HG03135 (cell line): Measurements from ENCODE around the gene RFTN1.

Experiments used
- ATAC-seq: cut with Tn5 transposase; IDR thresholded peaks from one replicate; pipeline ENCODE4 v1.9.1; 2021; ENCODE audit warnings: mild to moderate bottlenecking, moderate library complexity; ENCODE audit not compliant: unreplicated experiment

Gene RFTN1

DNA sequence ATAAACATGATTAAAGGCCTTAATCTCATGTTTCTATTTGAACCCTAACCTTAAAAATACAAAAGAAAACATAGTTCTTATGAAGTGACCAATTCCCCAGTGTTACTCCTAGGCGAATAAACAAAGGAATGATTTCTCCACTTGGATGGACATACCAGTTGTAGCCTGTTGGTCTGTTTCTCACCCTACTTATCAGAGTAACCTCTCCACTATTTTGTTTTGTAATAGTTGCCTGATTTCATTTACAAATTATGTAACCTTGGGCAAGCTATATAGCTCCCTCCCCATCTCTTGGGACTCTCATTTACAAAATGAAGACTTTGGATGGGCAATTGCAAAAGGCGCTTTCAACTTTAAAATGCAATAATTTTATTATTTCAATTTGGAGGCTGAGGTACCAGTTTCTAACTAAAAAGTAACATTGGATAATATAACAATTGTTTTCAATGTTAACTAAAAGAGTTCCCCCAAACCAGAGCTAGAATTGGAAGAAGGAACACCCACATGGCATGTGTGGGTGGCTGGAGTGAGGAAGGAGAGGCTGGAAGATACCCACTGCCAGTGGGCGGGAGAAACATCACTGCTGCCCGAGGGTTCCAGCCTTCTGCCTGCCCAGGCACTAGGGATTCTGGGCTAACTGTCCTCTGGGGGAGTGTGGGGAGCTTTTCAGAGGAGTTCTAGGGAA, 74.2 kb downstream of the RFTN1 start:
- ATAC-seq = no peak

DNA sequence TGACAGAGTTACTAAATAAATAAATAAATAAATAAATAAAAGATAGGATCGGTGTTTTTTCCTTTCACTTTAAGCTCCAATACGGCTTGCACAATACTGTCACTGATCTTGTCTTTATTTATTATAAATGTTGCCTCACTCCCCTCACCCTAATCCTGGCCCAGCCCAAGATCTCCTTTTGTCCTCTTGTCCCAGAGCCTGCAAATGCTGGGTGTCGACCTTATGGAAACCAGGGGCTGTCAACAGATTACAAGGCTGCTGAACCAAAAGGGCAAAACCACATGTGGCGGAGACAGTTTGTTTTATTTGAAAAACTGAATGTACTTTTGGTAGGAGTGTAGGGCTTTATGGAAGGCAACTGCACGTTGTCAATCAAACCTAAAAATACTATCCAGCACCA, 75.9 kb downstream of the RFTN1 start:
- no peak for ATAC-seq

DNA sequence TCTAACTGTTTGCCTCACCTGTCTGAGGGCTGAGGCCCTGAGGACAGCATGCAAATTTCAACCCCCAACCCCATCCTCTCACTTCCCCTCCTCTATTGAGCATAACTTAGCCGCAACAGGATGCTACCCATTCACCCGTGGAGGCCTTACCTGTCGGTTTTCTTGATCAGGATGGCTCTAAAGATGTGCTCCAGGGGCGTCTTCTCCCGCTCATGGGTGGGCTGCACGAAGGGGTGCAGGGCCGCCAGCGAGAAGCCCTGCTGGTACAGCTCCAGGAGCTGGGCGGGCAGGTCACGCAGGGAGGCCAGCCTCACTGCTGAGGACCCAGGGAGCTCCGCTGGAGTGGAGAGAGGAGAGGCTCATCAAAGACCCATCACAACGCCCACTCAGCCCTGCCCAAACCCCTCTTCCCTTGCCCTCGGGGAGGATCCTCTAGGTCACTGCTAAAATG, 79.8 kb downstream of the RFTN1 start:
- ATAC-seq = peak; percentile 75

DNA sequence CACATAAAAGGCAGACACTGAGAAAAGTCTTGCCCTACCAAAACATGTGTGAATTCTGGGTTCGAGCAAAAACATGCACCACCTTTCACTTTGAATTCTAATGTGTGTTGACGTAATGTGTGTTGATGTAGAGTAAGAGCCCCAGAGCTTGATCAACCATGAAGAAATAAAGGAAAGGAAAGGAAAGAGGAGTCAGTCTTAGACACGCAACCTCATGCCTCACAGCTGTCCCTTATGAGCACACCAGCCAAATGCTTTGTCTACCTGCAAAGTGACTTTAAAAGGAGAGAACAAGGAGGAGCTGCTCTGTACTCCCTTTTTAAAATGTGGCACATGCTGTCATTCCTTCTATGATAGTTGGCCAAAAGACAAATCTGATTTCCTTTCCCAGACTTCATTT, 80.8 kb downstream of the RFTN1 start:
- no peak for ATAC-seq

DNA sequence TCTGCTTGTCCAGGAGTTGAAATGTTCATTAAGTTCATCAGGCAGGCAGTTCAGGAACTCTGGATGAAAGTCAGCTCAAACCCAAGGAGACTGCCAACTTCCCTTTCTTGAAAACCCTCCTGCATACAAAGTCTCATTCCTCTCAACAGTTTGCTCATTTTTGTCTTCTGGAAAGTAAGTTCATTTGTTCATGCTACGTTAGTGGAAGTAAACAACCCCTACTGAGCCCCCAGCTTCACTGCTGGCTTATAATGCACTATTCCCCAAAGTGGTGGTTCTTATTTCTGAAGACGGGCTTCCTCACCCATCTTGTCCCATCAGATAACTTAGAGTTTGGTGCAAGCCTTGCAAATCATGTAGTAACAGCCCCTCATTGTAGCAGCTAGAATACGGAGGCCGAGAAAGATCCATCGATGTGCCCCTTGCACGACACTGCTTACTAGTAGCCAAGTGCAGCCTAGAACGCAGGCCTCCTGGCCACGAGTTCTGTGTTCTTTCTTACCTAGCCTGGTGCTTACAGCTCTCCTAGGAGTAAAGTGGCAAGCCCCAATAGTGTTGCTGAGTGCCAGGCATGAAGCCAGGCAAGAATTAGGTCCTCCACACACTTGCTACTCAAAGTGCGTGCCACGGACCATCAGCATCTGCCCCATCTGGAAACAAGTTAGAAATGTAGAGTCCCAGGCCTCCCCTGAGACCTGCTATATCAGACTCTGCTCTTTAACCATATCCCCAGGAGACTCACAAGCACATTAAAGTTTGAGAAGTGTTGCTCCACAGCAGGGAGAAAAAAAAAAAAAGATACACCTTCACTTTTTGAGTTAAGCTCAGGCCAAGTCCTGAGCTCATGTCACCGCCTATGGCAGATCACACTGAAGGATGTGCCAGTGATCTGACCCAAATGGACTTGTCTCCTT, 82.5 kb downstream of the RFTN1 start:
- peak; percentile 60 for ATAC-seq

DNA sequence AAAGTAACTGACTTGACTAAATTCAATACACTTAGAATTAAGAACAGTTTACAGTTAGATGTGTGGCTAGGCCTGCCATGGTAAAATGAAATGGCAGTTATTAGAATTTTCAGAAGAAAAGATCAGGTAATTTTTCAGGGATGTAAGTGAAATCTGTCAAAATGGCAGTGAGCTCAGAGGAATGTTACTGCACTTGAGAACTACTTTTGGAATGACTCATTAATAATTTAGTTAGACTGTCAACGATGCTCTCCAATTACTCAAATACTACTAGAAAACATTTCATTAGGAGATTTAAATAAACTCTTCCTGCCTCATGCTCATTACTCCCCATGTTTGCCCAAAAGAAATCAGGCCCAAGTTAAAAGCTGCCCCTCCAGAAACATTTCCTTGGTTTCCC, 84.4 kb downstream of the RFTN1 start:
- ATAC-seq = no peak

DNA sequence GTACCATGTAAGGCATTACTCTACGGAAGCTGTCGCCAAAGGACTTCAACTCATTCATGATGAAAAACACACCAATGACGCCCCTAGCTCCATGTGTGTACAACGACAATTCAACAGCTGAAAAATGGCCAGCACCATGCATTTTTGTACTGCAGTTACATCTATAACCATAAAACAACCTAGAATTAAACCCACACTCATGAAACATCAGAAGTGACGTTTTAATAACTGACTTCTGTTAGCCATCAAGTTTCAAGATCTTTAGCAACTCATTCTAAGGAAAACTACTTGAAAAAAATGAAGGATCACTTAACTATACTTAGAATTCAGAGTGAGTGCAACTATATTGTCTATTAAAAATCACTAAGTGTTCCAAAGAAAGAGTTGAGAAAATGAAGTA, 84.9 kb downstream of the RFTN1 start:
- ATAC-seq = no peak

DNA sequence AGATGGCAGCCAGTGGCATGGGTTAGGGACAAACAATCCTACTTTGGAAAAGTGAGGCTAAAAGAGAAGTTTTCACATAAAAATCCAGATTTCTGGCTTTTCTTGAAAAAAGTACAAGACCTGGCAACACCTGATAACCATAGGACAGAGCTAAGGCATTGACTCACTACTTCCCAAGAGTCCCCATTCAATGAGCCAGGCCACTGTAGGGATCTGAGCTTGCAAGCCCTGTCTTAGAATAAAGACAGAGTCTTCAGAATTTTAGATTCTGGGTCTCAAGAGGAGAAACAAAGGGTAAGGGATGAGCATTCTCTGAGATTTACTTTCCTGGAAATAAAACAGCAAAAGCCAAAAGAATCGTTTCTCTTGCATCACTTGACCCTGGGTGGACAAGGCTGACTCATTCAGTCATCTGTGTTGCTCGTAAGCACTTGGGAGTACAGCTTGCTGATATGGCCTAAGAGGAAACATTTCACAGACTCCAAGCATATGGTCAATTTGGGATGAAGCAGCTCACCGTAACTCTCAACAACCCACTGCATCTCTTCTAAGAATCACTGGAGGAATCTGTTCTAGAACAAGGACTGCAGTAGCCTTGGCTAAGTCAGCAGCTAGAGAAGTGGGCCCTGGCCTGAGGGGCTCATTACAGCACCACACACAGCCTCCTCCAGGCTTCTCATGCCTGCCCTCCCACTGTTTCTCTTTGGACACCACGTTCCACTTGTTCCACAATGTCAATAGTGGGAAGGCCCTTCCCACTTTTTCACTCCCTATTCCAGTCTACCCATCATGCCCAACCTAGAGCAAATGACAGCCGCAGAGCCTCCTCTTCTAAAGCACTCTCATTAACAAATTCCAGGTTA, 86.2 kb downstream of the RFTN1 start:
- no peak for ATAC-seq

DNA sequence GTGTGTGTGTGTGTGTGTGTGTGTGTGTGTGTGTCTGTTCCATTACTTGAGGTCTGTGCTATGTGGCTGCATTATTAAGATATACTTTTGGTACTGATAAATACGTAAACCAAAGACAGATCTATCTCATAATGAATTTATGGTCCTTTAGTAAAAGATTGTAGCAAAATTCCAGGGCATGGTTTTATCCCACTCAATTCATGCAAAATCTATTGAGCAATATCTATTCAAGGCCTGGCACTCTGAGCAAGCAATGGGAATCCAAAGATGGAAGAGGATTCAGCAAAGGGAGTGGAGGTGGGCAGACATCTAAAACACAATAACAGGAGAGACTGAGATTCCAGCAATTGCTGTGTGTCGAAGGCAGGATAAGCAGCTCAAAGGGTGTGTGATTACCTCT, 86.8 kb downstream of the RFTN1 start:
- ATAC-seq = no peak

DNA sequence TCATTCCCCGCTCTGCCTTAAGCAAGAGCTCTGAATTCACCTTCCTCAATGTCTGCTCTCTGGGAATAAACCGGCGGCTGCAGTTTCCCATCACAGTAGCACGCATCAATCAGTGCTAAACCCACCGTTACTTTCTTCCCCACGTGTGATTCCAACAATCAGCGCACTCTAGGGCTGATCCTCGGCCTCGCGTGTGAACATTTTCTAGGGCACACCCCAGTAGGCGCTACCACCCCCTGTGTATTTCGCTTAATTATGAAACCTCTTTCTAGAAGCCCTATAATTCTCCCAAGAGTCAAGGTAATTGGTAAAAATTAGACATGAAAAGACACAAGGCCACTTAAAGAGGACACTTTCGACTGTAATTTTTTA, 87.5 kb downstream of the RFTN1 start:
- no peak for ATAC-seq

DNA sequence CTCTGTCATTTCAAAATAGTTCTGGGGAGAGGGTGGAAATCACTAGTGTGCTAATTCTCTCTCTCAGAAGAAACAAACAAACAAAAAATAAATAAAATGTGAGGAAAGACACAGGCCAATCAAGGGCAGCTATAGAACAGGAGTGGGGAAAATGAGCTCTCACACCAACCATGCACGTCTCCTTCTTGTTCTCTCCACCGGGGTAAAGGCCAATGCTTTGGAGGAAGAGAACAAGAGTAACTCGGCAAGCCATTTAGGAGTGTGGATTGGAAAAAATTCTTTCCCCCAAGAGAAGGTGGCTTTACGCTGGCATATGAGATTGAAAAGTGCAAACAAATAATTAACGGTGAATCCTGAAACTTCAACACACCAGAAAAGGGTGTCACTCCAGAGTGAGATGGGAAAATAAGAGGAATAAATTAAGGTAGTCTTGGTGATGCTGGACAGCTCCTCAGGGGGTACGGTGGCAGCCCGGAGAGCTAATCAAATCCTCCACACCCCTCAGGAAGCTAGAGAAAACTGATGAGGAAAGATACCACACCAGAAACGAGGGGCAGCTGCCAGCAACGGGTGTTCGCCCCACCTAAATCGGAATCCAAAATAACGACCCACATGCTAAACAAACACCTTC, 88.0 kb downstream of the RFTN1 start:
- no peak for ATAC-seq

DNA sequence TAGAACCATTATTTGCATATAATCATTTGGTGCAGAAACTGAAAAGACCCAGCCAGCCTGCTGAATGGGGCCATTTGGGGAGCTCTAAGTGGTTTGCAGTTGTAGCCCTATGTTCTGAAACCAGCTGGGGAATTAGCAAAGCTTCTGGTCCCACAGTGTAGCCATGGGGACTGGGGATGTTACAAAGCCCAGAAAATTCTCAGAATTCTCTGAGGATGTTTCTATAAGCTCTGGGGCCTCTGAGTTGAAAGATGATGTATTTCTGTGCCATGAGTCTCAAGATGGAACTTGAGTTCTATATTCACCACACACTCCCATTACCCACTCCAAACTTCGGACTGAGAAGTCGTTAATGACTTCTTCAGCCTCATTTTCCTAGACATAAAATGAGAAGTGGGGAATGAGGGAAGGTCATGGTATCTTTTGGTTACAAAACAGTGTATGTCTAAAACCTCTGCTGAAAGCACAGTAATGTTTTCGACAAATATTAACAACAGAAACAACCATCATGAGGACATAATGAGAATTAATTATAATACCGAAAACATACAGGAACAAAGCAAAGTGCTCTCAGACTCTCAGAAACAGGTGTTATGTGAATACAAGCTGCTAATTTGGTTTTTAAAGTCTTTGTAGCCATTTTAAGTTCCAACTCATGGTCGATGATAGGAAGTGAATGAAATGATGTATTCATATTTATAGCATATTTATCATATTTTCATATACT, 89.4 kb downstream of the RFTN1 start:
- peak; percentile 87 for ATAC-seq

DNA sequence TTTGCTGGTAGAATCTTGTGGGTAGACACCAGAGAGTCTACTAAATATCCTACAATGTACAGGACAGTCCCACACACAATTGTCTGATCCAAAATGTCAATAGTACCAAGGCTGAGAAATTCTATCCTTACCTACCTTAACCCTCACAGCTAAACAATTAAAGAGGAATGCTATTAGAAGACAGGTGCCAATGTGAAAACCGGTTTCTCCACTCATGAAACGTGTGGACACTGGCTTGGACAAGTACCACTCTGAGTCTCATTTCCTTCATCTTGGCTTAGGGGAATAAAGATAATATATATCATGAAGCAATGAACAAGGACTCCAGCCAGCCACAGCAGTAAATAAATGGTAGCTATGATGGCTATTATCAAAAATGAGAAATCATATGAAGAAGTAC, 90.2 kb downstream of the RFTN1 start:
- ATAC-seq = no peak

DNA sequence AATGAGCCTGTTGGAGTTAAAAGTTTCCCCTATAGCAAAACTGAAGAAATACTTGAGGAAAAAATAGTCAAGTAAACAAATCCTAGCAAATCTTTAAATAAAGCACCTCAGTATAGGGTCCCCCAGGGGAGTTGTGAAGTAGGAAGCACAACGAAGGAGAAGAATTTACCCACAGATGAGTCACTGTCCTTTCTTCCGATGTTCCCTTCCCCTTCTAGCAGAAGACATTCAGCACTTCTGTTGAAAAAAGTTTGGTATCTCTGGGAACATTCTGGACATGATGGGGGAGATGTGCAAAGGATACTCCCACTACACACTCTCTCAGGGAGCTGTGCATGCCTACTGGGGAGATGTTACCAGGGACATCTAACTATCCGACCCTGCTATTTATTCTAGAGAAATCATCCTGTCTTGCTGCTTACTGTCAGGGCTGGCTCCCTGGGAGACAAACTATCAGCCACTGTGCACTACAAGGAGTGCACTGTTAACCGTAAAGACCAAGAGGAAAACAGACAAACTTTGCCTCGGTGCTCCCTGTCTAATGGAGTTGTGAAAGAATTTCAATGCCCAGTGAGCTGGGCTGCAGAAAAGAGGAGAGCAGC, 93.8 kb downstream of the RFTN1 start:
- no peak for ATAC-seq

DNA sequence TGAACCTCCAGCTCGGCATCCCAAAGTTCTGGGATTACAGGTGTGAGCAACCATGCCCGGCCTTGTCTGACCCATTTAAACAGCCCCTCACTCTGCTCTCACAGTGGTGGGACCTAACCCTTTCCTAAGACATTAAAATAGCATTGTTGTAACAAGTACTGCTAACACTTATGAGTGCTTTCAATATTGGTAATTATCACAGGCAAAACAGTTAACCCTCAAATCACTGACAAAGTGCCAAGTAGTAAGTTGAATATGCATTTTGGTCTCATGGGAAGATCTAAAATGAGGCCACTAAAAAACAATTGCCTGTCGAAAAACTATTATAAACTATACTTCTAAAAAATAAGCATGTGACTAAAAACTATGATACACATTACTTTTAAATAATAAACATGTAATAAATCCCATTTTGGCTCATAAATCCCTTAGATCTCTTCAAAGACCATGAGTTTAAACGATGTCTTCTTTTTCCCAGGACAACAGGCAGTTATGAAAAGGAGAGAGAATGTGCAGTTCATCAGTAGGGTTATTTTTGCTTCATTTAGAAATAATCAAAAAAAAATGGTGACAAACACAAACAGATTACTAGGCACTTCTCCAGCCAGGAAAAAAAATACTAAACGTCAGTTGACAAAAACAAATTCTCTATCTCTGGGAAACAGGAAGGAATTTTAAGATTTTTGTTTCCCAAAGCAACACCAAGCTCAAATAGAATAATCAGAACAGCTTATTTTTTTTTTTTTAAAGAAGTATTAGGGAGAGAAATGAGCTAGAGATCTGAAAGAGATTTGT, 95.4 kb downstream of the RFTN1 start:
- no peak for ATAC-seq

DNA sequence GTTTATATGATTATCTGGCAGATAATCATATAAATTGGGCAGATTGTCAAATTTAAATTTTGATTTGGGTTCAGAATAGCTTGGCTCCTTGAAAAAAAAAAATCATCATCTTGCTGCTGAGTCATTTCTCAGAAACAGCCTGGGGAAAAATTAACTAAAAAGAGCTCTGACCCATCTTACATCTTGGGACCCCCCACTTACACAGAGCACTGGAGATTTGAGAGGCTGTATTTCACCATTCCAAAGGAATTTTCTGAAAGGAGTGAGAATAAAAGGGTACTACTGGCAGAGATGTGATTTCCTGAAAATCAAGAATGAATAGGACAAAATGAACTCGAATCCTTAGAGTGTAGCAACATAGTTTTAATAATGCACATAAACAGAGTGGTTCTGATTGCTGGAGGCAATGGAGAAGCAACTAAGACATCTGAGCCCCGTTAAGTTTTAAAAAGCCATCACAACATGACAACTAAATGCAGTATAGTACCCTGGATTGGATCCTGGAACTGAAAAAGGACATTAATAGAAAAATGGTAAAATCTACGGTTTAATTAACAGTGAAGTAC, 97.5 kb downstream of the RFTN1 start:
- ATAC-seq = no peak

DNA sequence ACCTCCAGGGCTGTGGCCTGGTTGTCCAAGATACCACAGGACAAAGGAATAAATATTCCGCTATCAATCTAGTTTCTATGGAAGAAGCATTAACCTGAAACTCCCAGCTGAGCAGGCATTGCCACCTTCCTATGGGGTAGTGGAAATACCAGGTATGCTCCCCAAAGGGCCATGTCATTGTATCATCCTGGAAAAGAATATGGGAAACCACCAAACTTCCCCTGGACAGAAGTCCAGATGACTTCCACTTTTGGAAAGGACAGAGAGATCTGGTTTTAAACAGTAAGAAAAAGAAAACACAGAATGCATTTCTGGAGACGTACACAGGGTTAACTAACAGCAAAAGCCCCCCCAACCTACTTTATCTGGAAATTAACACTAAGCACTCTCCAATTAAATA, 100.2 kb downstream of the RFTN1 start:
- ATAC-seq = no peak

DNA sequence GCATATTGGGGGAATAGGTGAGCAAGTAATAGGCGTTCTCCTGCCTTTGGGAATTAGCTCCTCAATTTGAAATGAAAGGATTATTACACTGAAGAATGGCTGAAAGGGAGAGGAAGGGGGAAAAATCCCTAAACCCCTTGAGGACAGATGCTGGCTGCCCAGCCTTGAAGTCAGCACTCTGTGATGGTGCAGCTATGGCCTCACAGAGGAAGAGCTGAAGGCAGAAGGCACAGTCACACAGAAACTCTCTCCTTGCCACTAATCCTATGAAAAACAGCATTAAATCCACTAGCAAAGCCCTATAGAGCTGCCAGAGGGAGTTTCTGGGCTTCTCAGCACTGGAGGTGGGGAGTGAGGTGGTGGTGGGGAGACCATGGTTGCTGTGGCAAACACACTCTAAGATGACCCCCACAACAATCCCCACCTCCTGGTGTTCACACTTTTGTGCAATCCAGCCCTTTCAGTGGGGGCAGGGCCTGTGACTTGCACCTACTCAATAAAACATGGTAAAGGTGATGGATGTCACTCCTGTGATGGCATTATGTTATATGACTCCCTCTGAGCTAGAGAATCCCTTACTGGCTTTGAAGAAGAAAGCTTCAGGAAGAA, 101.2 kb downstream of the RFTN1 start:
- ATAC-seq = no peak
